HEK293 (cell line): Measurements from ENCODE around the gene HHIPL1.

ENCODE experiments used
- CTCF ChIA-PET: fragments of 350-600 bp; formaldehyde crosslinking; extraction: SDS; loops from one replicate; lab custom pipeline; 2021; ENCODE audit warnings: antibody characterized with exemption; lab: Yijun Ruan, JAX
- POLR2A ChIA-PET: fragments of 300-600 bp; formaldehyde crosslinking; extraction: SDS; loops from one replicate; lab custom pipeline; 2020; ENCODE audit warnings: antibody characterized with exemption, inconsistent platforms; lab: Yijun Ruan, JAX
- H3K27ac ChIP-seq: fragments of 200-500 bp; sonication (Bioruptor generic); 2 replicates; pipeline ENCODE4 v1.5.1; 2014; ENCODE audit warnings: low read depth, low read length, control low read depth, inconsistent platforms; ENCODE audit errors: extremely low read depth
- H3K36me3 ChIP-seq, 2 experiments: fragments of 200-500 bp in 1 of 2; sonication (Bioruptor generic) in 1 of 2; 1 replicate in 1 of 2; 2 replicates in 1 of 2; pipeline ENCODE4 v1.5.1; 2014 to 2017; ENCODE audit warnings: inconsistent platforms in 2 of 2, low read length in 2 of 2; ENCODE audit not compliant: control insufficient read depth in 2 of 2, insufficient read depth in 1 of 2
- H3K4me1 ChIP-seq: fragments of 200-500 bp; sonication (Bioruptor generic); 2 replicates; pipeline ENCODE4 v1.5.1; 2014; ENCODE audit warnings: mild to moderate bottlenecking, low read length, inconsistent platforms; ENCODE audit not compliant: control insufficient read depth, insufficient read depth
- H3K4me3 ChIP-seq: 2 replicates; pipeline ENCODE4 v1.5.1; 2011; ENCODE audit warnings: low read depth, mild to moderate bottlenecking, control low read depth, low read length, moderate library complexity
- H3K9me3 ChIP-seq: fragments of 200-500 bp; sonication (Bioruptor generic); 2 replicates; pipeline ENCODE4 v1.5.1; 2014; ENCODE audit warnings: low read depth, low read length, inconsistent platforms; ENCODE audit not compliant: control insufficient read depth, insufficient read depth
- EGR2 ChIP-seq: fragments of 450-650 bp; formaldehyde crosslinking; IDR thresholded peaks from 2 replicates; pipeline ENCODE4 v1.5.1; 2016; ENCODE audit warnings: low read depth, missing biosample characterization, missing genetic modification characterization
- GLIS2 ChIP-seq: fragments of 450-650 bp; formaldehyde crosslinking; IDR thresholded peaks from 2 replicates; pipeline ENCODE4 v1.5.1; 2016; ENCODE audit warnings: missing biosample characterization, missing genetic modification characterization
- HOXD13 ChIP-seq: sonication (generic); formaldehyde crosslinking; IDR thresholded peaks from 2 replicates; pipeline ENCODE4 v1.8.0; 2022; ENCODE audit warnings: missing genetic modification reagents, borderline replicate concordance
- PRDM1 ChIP-seq: fragments of 450-650 bp; formaldehyde crosslinking; IDR thresholded peaks from 2 replicates; pipeline ENCODE4; 2016; ENCODE audit warnings: missing biosample characterization, missing genetic modification characterization
- SCRT2 ChIP-seq: fragments of 450-650 bp; formaldehyde crosslinking; IDR thresholded peaks from 2 replicates; pipeline ENCODE4 v1.5.1; 2016; ENCODE audit warnings: missing biosample characterization, missing genetic modification characterization
- ZBTB20 ChIP-seq: fragments of 450-650 bp; formaldehyde crosslinking; IDR thresholded peaks from 2 replicates; pipeline ENCODE4 v1.5.1; 2016; ENCODE audit warnings: missing biosample characterization, missing genetic modification characterization
- ZEB2 ChIP-seq: fragments of 450-650 bp; formaldehyde crosslinking; IDR thresholded peaks from 2 replicates; pipeline ENCODE4 v1.5.1; 2016; ENCODE audit warnings: missing biosample characterization, missing genetic modification characterization
- ZFHX2 ChIP-seq: fragments of 450-650 bp; formaldehyde crosslinking; conservative IDR thresholded peaks from 2 replicates; pipeline ENCODE4 v1.5.1; 2016; ENCODE audit warnings: missing biosample characterization, missing genetic modification characterization
- ZFP69B ChIP-seq: fragments of 450-650 bp; formaldehyde crosslinking; IDR thresholded peaks from 2 replicates; pipeline ENCODE4 v1.5.1; 2016; ENCODE audit warnings: missing biosample characterization, missing genetic modification characterization
- ZNF112 ChIP-seq: fragments of 450-650 bp; formaldehyde crosslinking; IDR thresholded peaks from 2 replicates; pipeline ENCODE4 v1.5.0; 2017; ENCODE audit warnings: missing biosample characterization, missing genetic modification characterization
- ZNF132 ChIP-seq: fragments of 450-650 bp; formaldehyde crosslinking; IDR thresholded peaks from 2 replicates; pipeline ENCODE4 v1.5.1; 2017; ENCODE audit warnings: missing biosample characterization, missing genetic modification characterization, borderline replicate concordance
- ZNF394 ChIP-seq: fragments of 450-650 bp; formaldehyde crosslinking; IDR thresholded peaks from 2 replicates; pipeline ENCODE4 v1.5.1; 2016; ENCODE audit warnings: missing biosample characterization, missing genetic modification characterization, mild to moderate bottlenecking, moderate library complexity, borderline replicate concordance
- ZNF501 ChIP-seq: fragments of 450-650 bp; formaldehyde crosslinking; IDR thresholded peaks from 2 replicates; pipeline ENCODE4 v1.5.1; 2016; ENCODE audit warnings: missing biosample characterization, missing genetic modification characterization
- ZNF600 ChIP-seq: fragments of 450-650 bp; formaldehyde crosslinking; IDR thresholded peaks from 2 replicates; pipeline ENCODE4 v1.5.1; 2016; ENCODE audit warnings: missing biosample characterization, missing genetic modification characterization
- ZNF629 ChIP-seq: fragments of 450-650 bp; formaldehyde crosslinking; IDR thresholded peaks from 2 replicates; pipeline ENCODE4 v1.5.1; 2017; ENCODE audit warnings: missing biosample characterization, missing genetic modification characterization
- ZNF785 ChIP-seq: fragments of 450-650 bp; formaldehyde crosslinking; IDR thresholded peaks from 2 replicates; pipeline ENCODE4 v1.5.1; 2016; ENCODE audit warnings: missing biosample characterization, missing genetic modification characterization
- TF ChIP-seq, protein P1 (sequence below): fragments of 450-650 bp; formaldehyde crosslinking; IDR thresholded peaks from 2 replicates; pipeline ENCODE4 v1.5.1; 2016; ENCODE audit warnings: missing biosample characterization, missing genetic modification characterization
- TF ChIP-seq, protein P2 (sequence below): fragments of 450-650 bp; formaldehyde crosslinking; IDR thresholded peaks from 2 replicates; pipeline ENCODE4 v1.5.1; 2016; ENCODE audit warnings: missing biosample characterization, missing genetic modification characterization
- TF ChIP-seq, protein P3 (sequence below): fragments of 450-650 bp; formaldehyde crosslinking; IDR thresholded peaks from 2 replicates; pipeline ENCODE4 v1.5.1; 2016; ENCODE audit warnings: missing biosample characterization, missing genetic modification characterization
- TF ChIP-seq, protein P4 (sequence below): fragments of 450-650 bp; formaldehyde crosslinking; IDR thresholded peaks from 2 replicates; pipeline ENCODE4 v1.5.1; 2016; ENCODE audit warnings: missing biosample characterization, missing genetic modification characterization

The HHIPL1 gene

DNA sequence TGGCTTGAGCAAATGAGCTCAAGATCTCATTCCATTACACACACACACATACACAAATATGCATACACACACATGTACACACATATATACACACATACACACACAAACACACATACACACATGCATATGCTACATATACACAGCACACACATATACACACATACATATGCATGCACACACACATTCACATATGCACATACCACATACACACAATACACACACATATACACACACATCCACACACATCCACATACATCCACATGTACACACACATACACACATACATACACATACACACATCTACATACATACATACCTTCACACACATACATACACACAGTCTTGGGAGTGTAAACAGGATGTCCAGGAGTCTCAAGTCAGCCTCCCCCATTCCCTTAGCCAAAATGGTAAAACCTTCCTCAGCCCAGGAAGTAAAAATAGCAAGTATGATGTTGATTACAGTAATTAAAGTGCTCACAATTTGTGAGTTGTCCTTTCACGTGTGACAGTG, 12.8 kb downstream of the HHIPL1 start (continued):
- TF ChIP-seq, protein P1, sequence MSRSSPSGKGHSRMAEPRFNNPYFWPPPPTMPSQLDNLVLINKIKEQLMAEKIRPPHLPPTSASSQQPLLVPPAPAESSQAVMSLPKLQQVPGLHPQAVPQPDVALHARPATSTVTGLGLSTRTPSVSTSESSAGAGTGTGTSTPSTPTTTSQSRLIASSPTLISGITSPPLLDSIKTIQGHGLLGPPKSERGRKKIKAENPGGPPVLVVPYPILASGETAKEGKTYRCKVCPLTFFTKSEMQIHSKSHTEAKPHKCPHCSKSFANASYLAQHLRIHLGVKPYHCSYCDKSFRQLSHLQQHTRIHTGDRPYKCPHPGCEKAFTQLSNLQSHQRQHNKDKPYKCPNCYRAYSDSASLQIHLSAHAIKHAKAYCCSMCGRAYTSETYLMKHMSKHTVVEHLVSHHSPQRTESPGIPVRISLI (tag by site-specific recombination), result no peak
- TF ChIP-seq, protein P2, sequence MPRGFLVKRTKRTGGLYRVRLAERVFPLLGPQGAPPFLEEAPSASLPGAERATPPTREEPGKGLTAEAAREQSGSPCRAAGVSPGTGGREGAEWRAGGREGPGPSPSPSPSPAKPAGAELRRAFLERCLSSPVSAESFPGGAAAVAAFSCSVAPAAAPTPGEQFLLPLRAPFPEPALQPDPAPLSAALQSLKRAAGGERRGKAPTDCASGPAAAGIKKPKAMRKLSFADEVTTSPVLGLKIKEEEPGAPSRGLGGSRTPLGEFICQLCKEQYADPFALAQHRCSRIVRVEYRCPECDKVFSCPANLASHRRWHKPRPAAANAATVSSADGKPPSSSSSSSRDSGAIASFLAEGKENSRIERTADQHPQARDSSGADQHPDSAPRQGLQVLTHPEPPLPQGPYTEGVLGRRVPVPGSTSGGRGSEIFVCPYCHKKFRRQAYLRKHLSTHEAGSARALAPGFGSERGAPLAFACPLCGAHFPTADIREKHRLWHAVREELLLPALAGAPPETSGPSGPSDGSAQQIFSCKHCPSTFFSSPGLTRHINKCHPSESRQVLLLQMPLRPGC (tag by site-specific recombination), result 0 out of 2 replicates have a peak, but pooled peaks have one; percentile 23
- TF ChIP-seq ZNF629, result no peak
- no peak for TF ChIP-seq SCRT2 (tag by site-specific recombination)
- no peak for TF ChIP-seq ZNF112 (tag by site-specific recombination)
- TF ChIP-seq GLIS2 (tag by site-specific recombination), result no peak
- no peak for TF ChIP-seq HOXD13 (CRISPR knock-in tag)

DNA sequence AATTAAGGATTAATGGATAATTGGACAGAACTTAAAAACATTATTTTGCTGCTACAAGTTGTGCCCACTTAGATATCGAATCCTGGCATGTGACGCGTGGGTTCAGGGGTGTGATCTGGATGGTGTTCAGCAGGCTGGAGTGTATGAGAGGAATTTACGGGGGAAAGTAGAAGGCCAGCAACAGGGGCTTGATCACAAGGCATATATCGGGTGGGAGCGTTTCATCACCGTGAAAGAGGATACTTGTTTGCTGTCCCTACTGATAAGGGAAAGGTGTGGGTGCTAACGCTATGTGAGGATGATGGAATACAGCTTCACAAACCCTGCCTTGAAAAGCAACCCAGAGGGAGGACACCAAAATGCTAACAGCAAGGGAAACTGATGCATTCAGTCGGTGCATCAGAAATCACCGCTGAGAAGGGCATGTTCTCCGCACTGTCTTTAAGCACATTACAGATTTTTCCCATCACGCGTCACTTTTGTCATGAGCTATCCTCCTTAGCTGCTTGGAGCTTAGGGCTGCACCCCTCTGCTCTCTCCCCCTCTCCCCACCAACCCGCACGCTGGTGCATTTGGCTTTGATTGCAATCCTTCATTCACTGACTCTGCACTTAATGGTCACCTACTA, 13.4 kb downstream of the HHIPL1 start:
- H3K4me1 ChIP-seq, result peaks cover 2% of the 10 kb centered on the region; the same call in 1 of the 2 replicates
- ChIA-PET CTCF (interaction anchor here (1.0 to 1.1 kb wide), 2 partner anchors 9 to 30 kb away, joined by 3 to 4 read pairs; no protein-coding TSS in a partner anchor), POLR2A (no interaction called here)
- no peak overlapping the region for H3K27ac ChIP-seq
- H3K9me3 ChIP-seq, result no peaks in the 10 kb centered on the region
- no peaks in the 10 kb centered on the region for H3K36me3 ChIP-seq
- no peak overlapping the region for H3K4me3 ChIP-seq
- TF ChIP-seq EGR2, result peak; percentile 97
- no peak for TF ChIP-seq ZNF132 (tag by site-specific recombination)
- peak; percentile 76 for TF ChIP-seq ZNF600 (tag by site-specific recombination)
- peak; percentile 97 for TF ChIP-seq ZFHX2
- TF ChIP-seq SCRT2 (tag by site-specific recombination), result peak; percentile 82
- TF ChIP-seq ZNF785 (tag by site-specific recombination), result no peak
- no peak for TF ChIP-seq ZNF394
- no peak for TF ChIP-seq ZFP69B (tag by site-specific recombination)
- TF ChIP-seq ZEB2, result no peak
- TF ChIP-seq ZBTB20 (tag by site-specific recombination), result 0 out of 2 replicates have a peak, but pooled peaks have one; percentile 18
- TF ChIP-seq, protein P3, sequence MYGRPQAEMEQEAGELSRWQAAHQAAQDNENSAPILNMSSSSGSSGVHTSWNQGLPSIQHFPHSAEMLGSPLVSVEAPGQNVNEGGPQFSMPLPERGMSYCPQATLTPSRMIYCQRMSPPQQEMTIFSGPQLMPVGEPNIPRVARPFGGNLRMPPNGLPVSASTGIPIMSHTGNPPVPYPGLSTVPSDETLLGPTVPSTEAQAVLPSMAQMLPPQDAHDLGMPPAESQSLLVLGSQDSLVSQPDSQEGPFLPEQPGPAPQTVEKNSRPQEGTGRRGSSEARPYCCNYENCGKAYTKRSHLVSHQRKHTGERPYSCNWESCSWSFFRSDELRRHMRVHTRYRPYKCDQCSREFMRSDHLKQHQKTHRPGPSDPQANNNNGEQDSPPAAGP (tag by site-specific recombination), result 0 out of 2 replicates have a peak, but pooled peaks have one; percentile 19
- no peak for TF ChIP-seq ZNF501 (tag by site-specific recombination)
- TF ChIP-seq, protein P4, sequence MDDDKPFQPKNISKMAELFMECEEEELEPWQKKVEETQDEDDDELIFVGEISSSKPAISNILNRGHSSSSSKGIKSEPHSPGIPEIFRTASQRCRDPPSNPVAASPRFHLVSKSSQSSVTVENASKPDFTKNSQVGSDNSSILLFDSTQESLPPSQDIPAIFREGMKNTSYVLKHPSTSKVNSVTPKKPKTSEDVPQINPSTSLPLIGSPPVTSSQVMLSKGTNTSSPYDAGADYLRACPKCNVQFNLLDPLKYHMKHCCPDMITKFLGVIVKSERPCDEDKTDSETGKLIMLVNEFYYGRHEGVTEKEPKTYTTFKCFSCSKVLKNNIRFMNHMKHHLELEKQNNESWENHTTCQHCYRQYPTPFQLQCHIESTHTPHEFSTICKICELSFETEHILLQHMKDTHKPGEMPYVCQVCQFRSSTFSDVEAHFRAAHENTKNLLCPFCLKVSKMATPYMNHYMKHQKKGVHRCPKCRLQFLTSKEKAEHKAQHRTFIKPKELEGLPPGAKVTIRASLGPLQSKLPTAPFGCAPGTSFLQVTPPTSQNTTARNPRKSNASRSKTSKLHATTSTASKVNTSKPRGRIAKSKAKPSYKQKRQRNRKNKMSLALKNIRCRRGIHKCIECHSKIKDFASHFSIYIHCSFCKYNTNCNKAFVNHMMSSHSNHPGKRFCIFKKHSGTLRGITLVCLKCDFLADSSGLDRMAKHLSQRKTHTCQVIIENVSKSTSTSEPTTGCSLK (tag by site-specific recombination), result no peak
- TF ChIP-seq PRDM1 (tag by site-specific recombination), result peak; percentile 20; the same call in 1 of the 2 replicates
